ENCODE measurements around the gene XXYLT1.

- TF ChIP-seq CTCF (IDR thresholded peaks at IDR 0.05 in 2 of 3, conservative IDR thresholded peaks at IDR 0.05 in 1 of 3; ENCODE audit: borderline replicate concordance in 1 of 3, insufficient read depth in 1 of 3, low read depth in 2 of 3, low read length in 2 of 3): no peak
- no peak for TF ChIP-seq YY1 (IDR thresholded peaks at IDR 0.05; ENCODE audit: extremely low read depth, insufficient replicate concordance, low read depth, low read length)
- TF ChIP-seq POLR2A (IDR thresholded peaks at IDR 0.05; ENCODE audit: borderline replicate concordance, extremely low read depth, insufficient read depth, insufficient read length): no peak
- no peak for TF ChIP-seq CBX3 (IDR thresholded peaks at IDR 0.05; ENCODE audit: low read depth)
- TF ChIP-seq CEBPB (IDR thresholded peaks at IDR 0.05; ENCODE audit: low read depth): no peak
- no peak for TF ChIP-seq SP1 (IDR thresholded peaks at IDR 0.05; ENCODE audit: low read depth)
- no peak for TF ChIP-seq SIN3A (IDR thresholded peaks at IDR 0.05; ENCODE audit: low read depth)
These were observed 36.8 kb upstream of the XXYLT1 start for GRCh38 chr3:195307711-195308110.

All from HCT116 (cell line).